Activated B cell treated with CpG ODN at 0.5 μM for 24 hours (primary cell): ENCODE measurements around the gene PRR22. TPM values are rescaled to one million over a fixed set of nuclear protein-coding genes. Genes with fewer than 3 reads are reported as not detected.
"Not testable (repeated sequence)": the region's sequence is repeated elsewhere in the genome, so short reads cannot be mapped to it uniquely, and the experiment has no call there.

Experiments used
- ATAC-seq: fragments of 200-7000 bp; cut with Tn5 transposase; one replicate; pipeline ENCODE4 v1.10.0; 2021; ENCODE audit warnings: low read depth, mild to moderate bottlenecking, moderate library complexity
- CTCF ChIA-PET: fragments of 350-600 bp; sonication (Branson Sonifier 250); formaldehyde crosslinking; loops from one replicate; lab custom pipeline; 2021; ENCODE audit warnings: antibody characterized with exemption; lab: Charles Lee
- POLR2A ChIA-PET: fragments of 350-600 bp; sonication (Branson Sonifier 250); formaldehyde crosslinking; loops from one replicate; lab custom pipeline; 2021; ENCODE audit warnings: antibody characterized with exemption; lab: Charles Lee
- DNase-seq: peaks from one replicate; pipeline ENCODE4 v3.0.0; 2022
- H3K27ac Mint-ChIP-seq: one replicate; pipeline ENCODE4 v1.8.0; 2020; ENCODE audit warnings: mixed read lengths
- H3K27me3 Mint-ChIP-seq: one replicate; pipeline ENCODE4 v1.8.0; 2021; ENCODE audit warnings: mixed read lengths
- H3K36me3 Mint-ChIP-seq: one replicate; pipeline ENCODE4 v1.8.0; 2021; ENCODE audit warnings: low read depth, mixed read lengths
- H3K4me1 Mint-ChIP-seq: one replicate; pipeline ENCODE4 v1.8.0; 2021; ENCODE audit warnings: mixed read lengths
- H3K4me3 Mint-ChIP-seq: one replicate; pipeline ENCODE4 v1.8.0; 2020; ENCODE audit warnings: mild to moderate bottlenecking, mixed read lengths
- H3K9me3 Mint-ChIP-seq: one replicate; pipeline ENCODE4 v1.8.0; 2020; ENCODE audit warnings: mixed read lengths
- intact Hi-C: fragments of 100-400 bp; cut with micrococcal nuclease; formaldehyde crosslinking; loops from one replicate; pipeline ENCODE4 v1.15.1; 2024
- total RNA-seq: library from RNA; stranded (reverse); gene quantifications from 2 replicates; pipeline ENCODE4 v1.2.3, GENCODE V29; 2022
- TF ChIP-seq, protein P1 (sequence below): fragments of 200-600 bp; IDR thresholded peaks from one replicate; pipeline ENCODE4 v1.8.0; 2022; ENCODE audit warnings: antibody characterized with exemption, mild to moderate bottlenecking

PRR22 gene
- total RNA-seq, 1 donor from 2014 or later, result 9.8 TPM

DNA sequence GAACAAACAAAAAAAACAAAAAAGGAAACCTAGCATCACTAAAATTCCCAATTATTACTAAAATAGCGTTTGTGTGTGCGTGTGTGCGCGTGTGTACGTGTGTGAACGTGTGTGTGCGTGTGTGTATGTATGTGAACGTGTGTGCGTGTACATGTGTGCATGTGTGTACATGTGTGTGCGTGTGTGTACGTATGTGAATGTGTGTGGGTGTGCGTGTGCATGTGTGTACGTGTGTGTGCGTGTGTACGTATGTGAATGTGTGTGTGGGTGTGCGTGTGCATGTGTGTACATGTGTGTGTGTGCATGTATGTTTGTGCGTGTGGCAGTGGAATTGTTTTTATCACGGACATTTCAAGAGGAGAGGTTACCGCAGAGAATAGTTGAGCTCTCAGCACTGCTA, 42.5 kb downstream of the PRR22 start:
- ATAC-seq (no peak), DNase-seq (no peak)
- peaks cover 4% of the 10 kb centered on the region for H3K27me3 Mint-ChIP-seq
- H3K4me1 Mint-ChIP-seq, result no peaks in the 10 kb centered on the region
- POLR2A ChIA-PET, result no interaction called here
- no peak overlapping the region for H3K4me3 Mint-ChIP-seq
- no peaks in the 10 kb centered on the region for H3K36me3 Mint-ChIP-seq
- CTCF ChIA-PET, result no interaction called here
- intact Hi-C loops, result no loop called here
- H3K27ac Mint-ChIP-seq, result no peak overlapping the region
- TF ChIP-seq, protein P1, sequence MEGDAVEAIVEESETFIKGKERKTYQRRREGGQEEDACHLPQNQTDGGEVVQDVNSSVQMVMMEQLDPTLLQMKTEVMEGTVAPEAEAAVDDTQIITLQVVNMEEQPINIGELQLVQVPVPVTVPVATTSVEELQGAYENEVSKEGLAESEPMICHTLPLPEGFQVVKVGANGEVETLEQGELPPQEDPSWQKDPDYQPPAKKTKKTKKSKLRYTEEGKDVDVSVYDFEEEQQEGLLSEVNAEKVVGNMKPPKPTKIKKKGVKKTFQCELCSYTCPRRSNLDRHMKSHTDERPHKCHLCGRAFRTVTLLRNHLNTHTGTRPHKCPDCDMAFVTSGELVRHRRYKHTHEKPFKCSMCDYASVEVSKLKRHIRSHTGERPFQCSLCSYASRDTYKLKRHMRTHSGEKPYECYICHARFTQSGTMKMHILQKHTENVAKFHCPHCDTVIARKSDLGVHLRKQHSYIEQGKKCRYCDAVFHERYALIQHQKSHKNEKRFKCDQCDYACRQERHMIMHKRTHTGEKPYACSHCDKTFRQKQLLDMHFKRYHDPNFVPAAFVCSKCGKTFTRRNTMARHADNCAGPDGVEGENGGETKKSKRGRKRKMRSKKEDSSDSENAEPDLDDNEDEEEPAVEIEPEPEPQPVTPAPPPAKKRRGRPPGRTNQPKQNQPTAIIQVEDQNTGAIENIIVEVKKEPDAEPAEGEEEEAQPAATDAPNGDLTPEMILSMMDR, result no peak
- H3K9me3 Mint-ChIP-seq, result peaks cover 5% of the 10 kb centered on the region

DNA sequence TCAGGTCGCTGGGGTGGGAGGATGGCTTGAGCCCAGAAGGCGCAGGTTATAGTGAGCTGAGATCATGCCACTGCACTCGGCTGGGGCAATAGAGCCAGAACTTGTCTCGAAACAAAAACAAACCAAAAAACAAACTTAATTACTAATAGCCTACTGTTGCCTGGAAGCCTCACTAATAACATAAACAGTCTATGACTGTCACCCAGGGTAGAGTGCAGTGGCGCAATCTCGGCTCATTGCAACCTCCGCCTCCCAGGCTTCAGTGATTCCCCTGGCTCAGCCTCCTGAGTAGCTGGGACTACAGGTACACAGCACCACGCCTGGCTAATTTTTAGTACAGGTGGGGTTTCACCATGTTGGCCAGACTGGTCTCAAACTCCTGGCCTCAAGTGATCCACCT, 46.1 kb downstream of the PRR22 start:
- H3K9me3 Mint-ChIP-seq, result peaks cover 5% of the 10 kb centered on the region
- no peaks in the 10 kb centered on the region for H3K36me3 Mint-ChIP-seq
- no peak overlapping the region for H3K4me3 Mint-ChIP-seq
- no peaks in the 10 kb centered on the region for H3K4me1 Mint-ChIP-seq
- no peak overlapping the region for H3K27ac Mint-ChIP-seq
- intact Hi-C loops, result no loop called here
- TF ChIP-seq, protein P1, result no peak
- peaks cover 4% of the 10 kb centered on the region for H3K27me3 Mint-ChIP-seq
- ChIA-PET POLR2A (no interaction called here), CTCF (no interaction called here)
- no peak for DNase-seq
- ATAC-seq, result no peak

DNA sequence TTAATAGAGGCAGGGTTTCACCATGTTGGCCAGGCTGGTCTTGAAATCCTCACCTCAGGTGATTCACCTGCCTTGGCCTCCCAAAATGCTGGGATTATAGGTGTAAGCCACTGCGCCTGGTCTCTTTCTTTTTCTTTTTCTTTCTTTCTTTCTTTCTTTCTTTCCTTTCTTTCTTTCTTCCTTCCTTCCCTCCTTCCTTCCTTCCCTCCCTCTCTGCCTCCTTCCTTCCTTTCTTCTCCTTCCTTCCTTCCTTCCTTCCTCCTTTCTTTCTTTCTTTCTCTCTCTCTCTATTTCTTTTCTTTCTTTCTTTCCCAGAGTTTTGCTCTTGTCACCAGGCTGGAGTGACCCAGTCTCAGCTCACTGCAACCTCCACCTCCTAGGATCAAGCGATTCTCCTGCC, 51.4 kb downstream of the PRR22 start:
- H3K36me3 Mint-ChIP-seq, H3K4me1 Mint-ChIP-seq, POLR2A ChIA-PET, intact Hi-C loops, DNase-seq, H3K27me3 Mint-ChIP-seq, H3K9me3 Mint-ChIP-seq, ATAC-seq, H3K4me3 Mint-ChIP-seq, H3K27ac Mint-ChIP-seq, CTCF ChIA-PET: not testable (repeated sequence)

Other genes with a start within 250 kb of the PRR22 start
- gene TINCR, start 216.8 kb downstream of the PRR22 start, total RNA-seq, result 0.61 and 1.00 TPM in 2 replicates
- 123 and 143 TPM in 2 replicates for gene SAFB2, start 162.0 kb downstream of the PRR22 start, total RNA-seq
- 162 and 171 TPM in 2 replicates for gene SAFB, start 161.7 kb downstream of the PRR22 start, total RNA-seq
- 58.0 and 60.8 TPM in 2 replicates for gene MICOS13, start 104.2 kb downstream of the PRR22 start, total RNA-seq
- gene HSD11B1L, start 103.7 kb downstream of the PRR22 start, total RNA-seq, result 1.4 and 1.5 TPM in 2 replicates
- 1,170 and 1,330 TPM in 2 replicates for gene RPL36, start 94.5 kb downstream of the PRR22 start, total RNA-seq
- 72.9 and 77.5 TPM in 2 replicates for gene LONP1, start 64.6 kb downstream of the PRR22 start, total RNA-seq
- gene CATSPERD, start 64.1 kb downstream of the PRR22 start, total RNA-seq, result not detected in 2 replicates
- 82.8 and 89.1 TPM in 2 replicates for gene DUS3L, start 6.4 kb upstream of the PRR22 start, total RNA-seq
- 0.32 and 0.42 TPM in 2 replicates for gene NRTN, start 20.3 kb upstream of the PRR22 start, total RNA-seq
- not detected in 2 replicates for gene FUT6, start 55.0 kb upstream of the PRR22 start, total RNA-seq
- not detected in 2 replicates for gene FUT3, start 66.7 kb upstream of the PRR22 start, total RNA-seq
- gene FUT5, start 85.8 kb upstream of the PRR22 start, total RNA-seq, result not detected in 2 replicates
- gene NDUFA11, start 119.0 kb upstream of the PRR22 start, total RNA-seq, result 193 and 225 TPM in 2 replicates
- 11.2 and 13.3 TPM in 2 replicates for gene VMAC, start 120.1 kb upstream of the PRR22 start, total RNA-seq
- gene CAPS, start 129.5 kb upstream of the PRR22 start, total RNA-seq, result 15.9 and 21.6 TPM in 2 replicates
- 77.0 and 98.5 TPM in 2 replicates for gene RANBP3, start 193.4 kb upstream of the PRR22 start, total RNA-seq